Thyroid gland (tissue), 4 donors: ENCODE results near the gene SULT2B1. TPM values are rescaled to one million over a fixed set of nuclear protein-coding genes. Genes with fewer than 3 reads are reported as not detected.
A peak's percentile ranks its signal among the peaks of the same experiment; 100 is the strongest.

Experiments used
- DNase-seq, 2 donors: peaks; one replicate each; pipeline ENCODE4 v3.0.0-alpha.2; 2019
- H3K27ac ChIP-seq, 3 donors: fragments of 200-600 bp; sonication (generic); 1 replicate in 2 of 3; 2 replicates in 1 of 3; pipeline ENCODE4 v1.5.1; 2016 to 2019; ENCODE audit warnings: mild to moderate bottlenecking in 1 of 3, moderate library complexity in 1 of 3
- H3K27me3 ChIP-seq: fragments of 200-600 bp; sonication (generic); one replicate; pipeline ENCODE4 v1.5.1; 2019
- H3K36me3 ChIP-seq, 2 donors: fragments of 200-600 bp; sonication (generic); one replicate each; pipeline ENCODE4 v1.5.1; 2016 to 2019
- H3K4me1 ChIP-seq, 2 donors: fragments of 200-600 bp; sonication (generic); one replicate each; pipeline ENCODE4 v1.5.1; 2017 to 2019
- H3K4me3 ChIP-seq, 3 donors: fragments of 200-600 bp; sonication (generic); replicated peaks in 1 of 3; 1 replicate in 2 of 3; 2 replicates in 1 of 3; pipeline ENCODE4 v1.5.1; 2016; ENCODE audit warnings: mild to moderate bottlenecking in 1 of 3
- H3K9me3 ChIP-seq: fragments of 200-600 bp; sonication (generic); one replicate; pipeline ENCODE4 v1.5.1; 2017
- POLR2A ChIP-seq, 2 donors: fragments of 450-650 bp; IDR thresholded peaks; one replicate each; pipeline ENCODE4 v1.6.1; 2017; ENCODE audit warnings: antibody characterized with exemption in 2 of 2, mild to moderate bottlenecking in 2 of 2, moderate library complexity in 1 of 2
- WGBS, 2 donors: methylation state at CpG; one replicate each; pipeline ENCODE4 v1.1.5; 2017; 5-methylcytosine and 5-hydroxymethylcytosine counted together
- intact Hi-C: fragments of 100-400 bp; cut with DNase I; formaldehyde crosslinking; loops from one replicate; pipeline ENCODE4 v1.15.1; 2023
- total RNA-seq, 4 donors: library from RNA; depleted of rRNA; stranded (reverse); fragments of >200 nt; gene quantifications; one replicate each; pipeline ENCODE4 v1.2.3, GENCODE V29; 2016
- TF ChIP-seq, protein P1 (sequence below), 6 experiments: fragments of 200-600 bp in 3 of 6; fragments of 450-650 bp in 3 of 6; sonication (generic) in 3 of 6; IDR thresholded peaks; one replicate each; pipeline ENCODE4 v1.5.1; 2016 to 2019; ENCODE audit warnings: antibody characterized with exemption in 6 of 6, mild to moderate bottlenecking in 2 of 6, inconsistent platforms in 1 of 6, moderate library complexity in 1 of 6

The SULT2B1 gene
- total RNA-seq, 4 donors from 2014 or later, result 0.54 to 0.88 (median 0.78) TPM; not detected in 1

DNA sequence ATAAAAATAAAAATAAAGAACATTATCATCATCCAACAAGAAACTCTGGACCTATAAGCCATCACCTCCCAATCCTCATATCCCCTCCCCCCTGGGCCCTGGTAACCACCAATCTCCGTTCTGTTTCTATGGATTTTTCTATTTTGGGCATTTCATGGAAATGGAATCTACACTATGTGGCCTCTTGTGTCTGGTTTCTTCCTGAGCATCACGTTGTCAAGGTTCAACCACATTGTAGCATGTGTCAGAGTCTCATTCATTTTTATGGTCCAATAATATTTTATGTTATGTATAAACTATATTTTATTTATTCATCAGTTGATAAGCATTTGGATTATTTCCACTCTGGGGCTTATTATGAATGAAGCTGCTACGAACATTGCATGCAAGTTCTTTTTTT is 26.9 kb downstream of the SULT2B1 start:
- Histone ChIP-seq H3K4me3 (no peak overlapping the region), H3K4me1 (peaks cover 0 to 5% of the 10 kb centered on the region in 2 donors), H3K27ac (no peak overlapping the region), H3K9me3 (no peaks in the 10 kb centered on the region), H3K36me3 (no peaks in the 10 kb centered on the region), H3K27me3 (no peaks in the 10 kb centered on the region)
- intact Hi-C loops, result no loop called here
- TF ChIP-seq, protein P1, sequence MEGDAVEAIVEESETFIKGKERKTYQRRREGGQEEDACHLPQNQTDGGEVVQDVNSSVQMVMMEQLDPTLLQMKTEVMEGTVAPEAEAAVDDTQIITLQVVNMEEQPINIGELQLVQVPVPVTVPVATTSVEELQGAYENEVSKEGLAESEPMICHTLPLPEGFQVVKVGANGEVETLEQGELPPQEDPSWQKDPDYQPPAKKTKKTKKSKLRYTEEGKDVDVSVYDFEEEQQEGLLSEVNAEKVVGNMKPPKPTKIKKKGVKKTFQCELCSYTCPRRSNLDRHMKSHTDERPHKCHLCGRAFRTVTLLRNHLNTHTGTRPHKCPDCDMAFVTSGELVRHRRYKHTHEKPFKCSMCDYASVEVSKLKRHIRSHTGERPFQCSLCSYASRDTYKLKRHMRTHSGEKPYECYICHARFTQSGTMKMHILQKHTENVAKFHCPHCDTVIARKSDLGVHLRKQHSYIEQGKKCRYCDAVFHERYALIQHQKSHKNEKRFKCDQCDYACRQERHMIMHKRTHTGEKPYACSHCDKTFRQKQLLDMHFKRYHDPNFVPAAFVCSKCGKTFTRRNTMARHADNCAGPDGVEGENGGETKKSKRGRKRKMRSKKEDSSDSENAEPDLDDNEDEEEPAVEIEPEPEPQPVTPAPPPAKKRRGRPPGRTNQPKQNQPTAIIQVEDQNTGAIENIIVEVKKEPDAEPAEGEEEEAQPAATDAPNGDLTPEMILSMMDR (IDR thresholded peaks at IDR 0.05), result no peak
- no peak for TF ChIP-seq POLR2A (IDR thresholded peaks at IDR 0.05)
- WGBS, 2 donors, result 47 to 65% methylated on average over 3 of the region's 3 CpGs
- DNase-seq, result no peak

DNA sequence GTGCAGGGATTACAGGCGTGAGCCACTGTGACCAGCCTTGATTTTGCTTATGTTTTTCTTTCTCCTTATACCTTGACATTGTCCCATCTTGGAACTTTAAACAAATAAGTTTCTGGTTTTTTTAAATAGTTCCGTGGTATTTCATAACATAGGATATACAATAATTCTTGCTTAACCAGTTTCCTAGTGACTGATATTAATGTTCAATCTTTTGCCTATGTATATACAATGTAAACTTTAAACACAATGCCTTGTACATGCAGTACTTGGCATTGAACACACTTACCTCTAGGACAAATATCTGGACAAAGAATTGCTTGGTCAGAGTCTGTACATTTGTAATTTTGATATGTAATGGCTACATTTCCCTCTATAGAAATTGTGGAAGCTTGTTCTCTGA is 30.2 kb downstream of the SULT2B1 start:
- Histone ChIP-seq H3K27ac (no peak overlapping the region), H3K4me3 (no peak overlapping the region), H3K9me3 (no peaks in the 10 kb centered on the region), H3K4me1 (peaks cover 0 to 7% of the 10 kb centered on the region in 2 donors), H3K27me3 (no peaks in the 10 kb centered on the region), H3K36me3 (no peaks in the 10 kb centered on the region)
- DNase-seq, result no peak
- WGBS, 2 donors, result 89% methylated on average over 2 of the region's 2 CpGs
- intact Hi-C loops, result no loop called here
- TF ChIP-seq, protein P1 (IDR thresholded peaks at IDR 0.05), result no peak
- no peak for TF ChIP-seq POLR2A (IDR thresholded peaks at IDR 0.05)

DNA sequence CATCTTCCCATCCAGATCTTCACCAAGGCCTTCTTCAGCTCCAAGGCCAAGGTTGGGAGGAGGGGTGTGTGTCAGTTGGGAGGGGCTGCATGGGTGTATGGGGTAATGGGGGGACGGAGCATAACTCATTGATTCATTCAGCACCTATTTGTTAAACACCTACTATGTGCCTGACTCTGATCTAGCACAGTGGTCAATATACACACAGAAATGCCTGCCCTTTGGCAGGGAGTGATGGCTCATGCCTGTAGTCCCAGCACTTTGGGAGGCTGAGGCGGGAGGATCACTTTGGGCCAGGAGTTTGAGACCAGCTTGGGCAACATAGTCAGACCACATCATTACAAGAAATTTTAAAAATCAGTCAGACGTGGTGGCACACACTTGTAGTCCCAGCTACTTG is 35.4 kb downstream of the SULT2B1 start:
- 94 to 98% methylated on average over 3 of the region's 3 CpGs for WGBS, 2 donors
- Histone ChIP-seq H3K36me3 (no peaks in the 10 kb centered on the region), H3K27ac (no peak overlapping the region), H3K4me3 (no peak overlapping the region), H3K4me1 (peaks cover 0 to 10% of the 10 kb centered on the region in 2 donors), H3K27me3 (no peaks in the 10 kb centered on the region), H3K9me3 (no peaks in the 10 kb centered on the region)
- TF ChIP-seq, protein P1 (IDR thresholded peaks at IDR 0.05), result no peak
- no peak for TF ChIP-seq POLR2A (IDR thresholded peaks at IDR 0.05)
- intact Hi-C loops, result loop anchor here (5.0 kb wide), 1 partner anchor 80 kb away; no protein-coding TSS in a partner anchor
- DNase-seq, result no peak

DNA sequence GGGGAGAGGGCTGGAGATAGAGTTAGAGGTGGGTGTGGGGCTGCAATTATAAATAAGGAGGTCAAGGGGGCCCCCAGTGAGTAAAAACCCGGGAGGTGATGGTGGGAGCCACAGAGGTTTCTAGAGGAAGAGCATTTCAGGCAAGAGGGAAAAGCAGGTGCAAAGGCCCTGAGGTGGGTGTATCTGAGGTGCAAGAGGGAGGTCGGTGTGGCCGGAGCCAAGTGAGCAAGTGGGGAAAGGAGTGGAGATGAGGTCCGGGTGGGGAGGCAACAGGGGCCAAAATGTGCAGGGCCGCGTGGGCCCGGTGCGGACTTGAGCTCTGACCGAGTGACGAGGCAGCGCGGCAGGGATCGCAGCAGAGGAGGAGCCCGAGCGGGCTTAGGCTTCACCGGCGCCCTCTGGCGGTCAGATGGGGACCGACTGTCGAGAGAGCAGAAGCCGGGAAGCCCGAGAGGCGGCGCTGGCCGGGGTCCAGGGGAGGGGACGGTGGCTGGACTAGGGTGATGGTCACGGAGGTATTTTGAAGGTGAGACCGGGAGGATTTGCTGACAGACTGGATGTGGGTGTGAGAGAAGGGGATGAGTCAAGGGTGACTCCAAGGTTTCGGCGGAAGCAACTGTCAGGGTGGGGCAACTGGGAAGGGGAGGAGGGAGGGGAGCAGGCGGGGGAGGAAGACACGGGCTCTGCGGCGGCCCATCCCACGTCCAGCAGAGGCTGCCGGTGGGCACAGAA is 36.9 kb downstream of the SULT2B1 start:
- Histone ChIP-seq H3K27ac (no peak overlapping the region), H3K9me3 (no peaks in the 10 kb centered on the region), H3K4me1 (peaks cover 0 to 6% of the 10 kb centered on the region in 2 donors), H3K27me3 (no peaks in the 10 kb centered on the region), H3K36me3 (no peaks in the 10 kb centered on the region), H3K4me3 (peak overlapping the region in 1 of 3 donors; percentile 24)
- peak; percentile 91 to 93 for DNase-seq
- 6% methylated on average over 34 to 35 of the region's 36 CpGs for whole genome bisulfite sequencing, 2 donors
- TF ChIP-seq POLR2A (IDR thresholded peaks at IDR 0.05), result no peak
- TF ChIP-seq, protein P1 (IDR thresholded peaks at IDR 0.05), result peak; percentile 66 to 96 (median 92)
- intact Hi-C loops, result loop anchor here (5.0 kb wide), 1 partner anchor 82 kb away; no protein-coding TSS in a partner anchor

DNA sequence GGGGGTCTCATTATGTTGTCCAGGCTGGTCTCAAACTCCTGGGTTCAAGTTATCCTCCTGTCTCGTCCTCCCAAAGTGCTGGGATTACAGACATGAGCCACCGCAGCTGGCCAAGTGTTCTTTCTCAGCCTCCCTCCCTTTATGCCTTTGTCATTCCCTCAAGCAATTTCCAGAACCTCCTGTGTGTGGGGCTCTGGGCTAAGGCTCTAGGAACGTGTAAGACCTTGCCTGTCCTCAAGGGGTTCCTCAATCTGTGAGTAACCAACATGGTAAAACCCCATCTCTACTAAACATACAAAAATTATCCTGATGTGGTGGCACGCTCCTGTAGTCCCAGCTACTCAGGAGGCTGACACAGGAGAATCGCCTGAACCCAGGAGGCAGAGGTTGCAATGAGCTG is 39.0 kb downstream of the SULT2B1 start:
- Histone ChIP-seq H3K4me1 (peaks cover 0 to 3% of the 10 kb centered on the region in 2 donors), H3K36me3 (no peaks in the 10 kb centered on the region), H3K9me3 (no peaks in the 10 kb centered on the region), H3K4me3 (no peak overlapping the region), H3K27me3 (no peaks in the 10 kb centered on the region), H3K27ac (no peak overlapping the region)
- no peak for DNase-seq
- WGBS, 2 donors, result 85 to 90% methylated on average over 5 of the region's 5 CpGs
- TF ChIP-seq, protein P1 (IDR thresholded peaks at IDR 0.05), result no peak
- TF ChIP-seq POLR2A (IDR thresholded peaks at IDR 0.05), result no peak
- intact Hi-C loops, result no loop called here
